Posterior vena cava (tissue), 2 donors: Measurements from ENCODE around the gene PSMD6. TPM values are rescaled to one million over a fixed set of nuclear protein-coding genes. Genes with fewer than 3 reads are reported as not detected.

Experiments used
- DNase-seq: peaks from one replicate; pipeline ENCODE4 v3.0.0-alpha.2; 2020; ENCODE audit warnings: low spot score
- intact Hi-C, 2 donors: fragments of 100-400 bp; cut with DNase I; formaldehyde crosslinking; loops; one replicate each; pipeline versions ENCODE4 v1.14.1 to v1.14.2; 2022 to 2023
- total RNA-seq, 2 donors: library from RNA; stranded (reverse); fragmentation: NEBNext Ultra II Directional; extraction: Animal tissue kit (Norgen Biotek cat#: 25700); gene quantifications; one replicate each; pipeline ENCODE4 v1.2.1, GENCODE V29; 2021
- donor health status: DM: yes; HTN: yes; CAD: no.
- donor health status: DM: yes; HTN: yes; CAD: no.

PSMD6 gene
- total RNA-seq, 2 donors from 2014 or later, result 53.3 to 62.7 TPM

DNA sequence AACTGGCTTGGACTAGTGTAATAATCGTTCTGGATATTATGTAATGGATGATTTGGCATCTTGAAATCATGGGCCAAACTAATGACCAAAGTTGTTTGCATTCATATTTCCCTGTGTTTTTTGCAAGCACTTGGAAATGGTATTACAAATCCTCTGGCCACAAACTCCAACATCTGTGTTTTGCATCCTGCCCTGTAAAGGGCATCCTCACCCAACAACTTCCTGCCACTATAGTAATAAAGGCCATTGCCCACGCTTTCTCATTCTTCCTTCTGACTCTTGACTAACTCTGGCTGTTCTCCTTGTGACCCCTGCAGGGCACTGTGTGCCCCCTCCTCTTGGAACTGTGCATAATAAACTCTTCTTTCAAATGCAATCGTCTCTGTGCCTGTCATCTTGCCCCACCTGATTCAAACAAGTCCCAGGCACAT lies 25.4 kb upstream of the PSMD6 start:
- intact Hi-C loops, result no loop called here

GRCh38 chr3:64047787-64048186 lies 24.5 kb upstream of the PSMD6 start:
- intact Hi-C loops, result no loop called here
- no peak for DNase-seq

More for the DNA sequence above, 25.4 kb upstream of the PSMD6 start:
- DNase-seq, result no peak

- no peak for DNase-seq
- intact Hi-C loops, result no loop called here
Observed at GRCh38 chr3:64046996-64047594, 23.8 kb upstream of the PSMD6 start.

DNA sequence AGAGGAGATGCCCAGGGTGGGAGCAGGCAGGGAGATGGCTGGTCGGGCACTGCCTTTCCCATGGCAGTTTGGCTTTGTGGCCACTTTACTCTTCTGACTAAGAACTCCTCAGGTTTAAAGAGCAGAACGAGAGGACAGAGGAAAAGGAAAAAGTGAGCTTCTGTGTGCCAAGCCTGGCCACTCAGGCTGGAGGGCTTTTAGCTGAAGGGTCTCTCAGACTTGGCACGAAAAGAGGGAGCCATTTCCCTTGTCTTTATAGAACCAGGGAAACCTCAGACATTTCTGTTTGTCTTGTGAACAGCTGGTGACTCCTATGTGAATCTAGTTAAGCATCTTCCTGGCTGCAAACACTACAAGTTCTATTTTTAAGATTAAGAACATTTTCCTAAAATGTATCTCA lies 23.3 kb upstream of the PSMD6 start:
- intact Hi-C loops, result no loop called here
- DNase-seq, result no peak

- DNase-seq, result no peak
- intact Hi-C loops, result no loop called here
Observed at GRCh38 chr3:64042952-64043351, 19.7 kb upstream of the PSMD6 start.

- no peak for DNase-seq
- intact Hi-C loops, result loop anchor here in 1 of 2 donors (10.0 kb wide), 1 partner anchor 445 kb away; no protein-coding TSS in a partner anchor
Observed at GRCh38 chr3:64039981-64040733, 16.9 kb upstream of the PSMD6 start.

GRCh38 chr3:64039332-64039731 lies 16.0 kb upstream of the PSMD6 start:
- intact Hi-C loops, result loop anchor here in 1 of 2 donors (10.0 kb wide), 1 partner anchor 445 kb away; no protein-coding TSS in a partner anchor
- DNase-seq, result no peak

DNA sequence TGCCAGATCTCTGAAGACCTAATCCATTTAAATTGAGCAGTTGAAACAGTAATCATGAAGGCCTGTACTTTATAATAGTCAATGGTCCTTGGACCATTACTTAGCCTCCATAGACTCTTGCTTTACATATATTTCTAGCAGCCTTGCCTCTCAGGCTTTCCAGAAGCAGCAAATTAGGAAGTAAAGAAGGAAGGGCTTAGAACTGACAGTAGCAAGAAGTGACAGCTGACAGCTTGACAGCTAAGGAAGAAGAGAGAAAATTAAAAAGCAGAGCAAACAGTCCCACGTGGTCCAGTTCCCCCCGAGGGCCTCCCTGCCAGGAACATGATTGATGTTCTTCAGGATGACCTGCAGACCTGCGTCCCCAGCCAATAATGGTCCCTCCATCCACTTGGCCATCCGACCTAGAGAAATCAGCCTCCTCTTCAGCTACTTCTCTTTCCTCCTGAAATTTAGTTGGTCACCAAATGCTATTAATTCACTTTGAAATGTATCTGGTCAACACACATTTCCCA lies 15.0 kb upstream of the PSMD6 start:
- no peak for DNase-seq
- intact Hi-C loops, result loop anchor here in 1 of 2 donors (10.0 kb wide), 1 partner anchor 446 kb away; no protein-coding TSS in a partner anchor

DNA sequence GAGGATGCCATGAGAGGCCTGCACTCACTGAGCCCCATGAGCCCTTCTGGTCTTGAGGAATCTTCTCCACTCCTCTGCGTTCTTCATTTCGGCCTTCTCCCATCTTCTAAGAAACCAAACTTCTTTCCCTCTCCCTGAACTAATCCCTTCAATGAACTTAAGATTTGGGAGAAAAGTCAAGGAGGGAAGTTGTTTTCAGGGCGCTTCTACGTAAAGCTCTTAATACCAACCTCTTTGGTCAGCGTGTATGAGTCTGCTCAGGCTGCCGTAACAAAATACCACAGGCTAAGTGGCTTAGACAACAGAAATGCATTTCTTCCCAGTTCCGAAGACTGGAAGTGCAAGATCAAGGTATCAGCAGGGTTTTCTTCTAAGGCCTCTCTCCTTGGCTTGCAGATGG lies 13.8 kb upstream of the PSMD6 start:
- no peak for DNase-seq
- intact Hi-C loops, result loop anchor here in 1 of 2 donors (10.0 kb wide), 1 partner anchor 448 kb away; no protein-coding TSS in a partner anchor

- intact Hi-C loops, result loop anchor here (5.0 to 10.0 kb wide), 2 partner anchors 449 to 452 kb away; no protein-coding TSS in a partner anchor
- no peak for DNase-seq
Observed at GRCh38 chr3:64033069-64033468, 9.8 kb upstream of the PSMD6 start.

DNA sequence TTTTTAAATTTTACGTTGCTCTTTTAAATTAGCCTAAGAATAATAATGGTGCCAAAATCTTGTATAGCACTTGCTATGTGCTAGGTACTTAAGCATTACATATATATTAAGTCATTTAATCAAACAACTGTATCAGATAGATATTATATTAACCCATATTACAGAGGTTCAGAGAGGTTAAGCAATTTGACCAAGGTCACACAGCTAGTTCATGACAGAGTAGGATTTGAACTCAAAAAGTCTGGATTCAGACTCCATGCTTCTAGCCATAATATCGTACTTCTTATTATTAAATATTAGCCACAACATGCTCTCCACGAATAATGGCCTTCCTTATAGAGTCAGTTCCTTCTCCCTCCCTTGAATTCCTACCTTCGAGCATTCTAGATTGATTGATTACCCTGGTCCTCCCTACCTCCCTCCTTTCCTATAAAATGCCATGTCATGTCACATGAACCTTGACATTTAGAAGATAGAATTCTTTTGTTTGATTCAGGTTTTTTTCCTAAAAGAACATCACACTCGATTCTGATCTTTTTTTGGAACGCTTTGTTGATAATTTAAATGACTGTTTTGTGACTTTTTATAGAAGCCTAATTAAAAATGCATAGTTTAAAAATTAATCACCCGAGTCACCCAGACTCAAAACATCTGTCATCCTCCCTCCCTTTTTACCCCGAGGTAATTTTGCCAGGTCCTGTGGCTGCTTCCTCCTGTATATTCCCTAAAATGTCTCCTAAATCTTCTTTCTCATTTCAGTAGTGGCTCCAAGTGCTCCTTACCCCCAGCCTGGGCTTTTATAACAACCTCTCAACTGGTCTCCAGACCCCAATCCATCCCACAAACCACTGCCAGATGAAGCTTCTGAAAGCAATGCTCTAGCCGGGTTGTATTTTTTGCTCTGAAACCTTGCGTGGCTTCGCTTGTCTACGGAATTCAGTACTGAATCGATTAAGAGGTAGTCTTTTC lies 8.5 kb upstream of the PSMD6 start:
- intact Hi-C loops, result loop anchor here (2.0 to 10.0 kb wide), 3 partner anchors 369 to 453 kb away; no protein-coding TSS in a partner anchor
- no peak for DNase-seq

DNA sequence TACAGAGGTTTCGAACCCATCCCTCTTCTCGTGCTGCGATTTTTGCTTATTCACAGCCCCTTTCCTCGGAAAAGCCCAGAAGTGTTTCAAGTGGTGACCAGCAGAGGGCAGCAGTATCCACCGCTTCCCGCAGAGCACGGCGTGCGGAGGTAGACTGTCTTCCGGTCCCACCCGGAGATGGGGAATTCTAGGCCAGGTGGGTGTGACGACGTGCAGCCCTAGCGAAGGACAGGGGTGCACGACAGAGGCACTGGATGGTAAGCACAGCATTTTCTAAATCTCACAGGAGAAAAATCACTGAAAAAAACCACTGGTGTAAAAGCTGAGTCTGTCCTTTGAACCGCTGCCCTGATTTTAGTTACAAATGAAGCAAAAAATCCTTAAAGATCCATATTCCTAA lies 7.4 kb upstream of the PSMD6 start:
- peak; percentile 87 for DNase-seq
- intact Hi-C loops, result loop anchor here (2.0 to 10.0 kb wide), 3 partner anchors 370 to 454 kb away; no protein-coding TSS in a partner anchor

DNA sequence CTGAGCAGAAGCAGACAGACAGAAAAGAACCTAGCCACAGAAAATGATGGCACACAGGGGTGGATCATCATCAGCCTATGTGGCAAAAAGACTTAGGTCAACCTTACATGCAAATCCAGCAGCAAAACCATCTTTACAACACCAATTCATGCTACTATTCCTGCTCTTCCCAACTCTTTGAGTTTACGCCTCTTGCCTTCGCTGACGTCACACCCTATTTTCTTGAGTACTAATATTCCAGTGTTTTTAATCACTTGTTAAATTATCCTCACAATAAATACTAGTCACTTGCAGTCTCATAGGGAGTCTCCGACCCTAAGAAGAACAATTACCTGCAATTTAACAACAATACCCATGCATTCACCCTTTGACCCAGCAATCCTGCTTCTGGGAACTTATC lies 6.0 kb upstream of the PSMD6 start:
- no peak for DNase-seq
- intact Hi-C loops, result loop anchor here in 1 of 2 donors (5.0 kb wide), 1 partner anchor 368 kb away; no protein-coding TSS in a partner anchor

DNA sequence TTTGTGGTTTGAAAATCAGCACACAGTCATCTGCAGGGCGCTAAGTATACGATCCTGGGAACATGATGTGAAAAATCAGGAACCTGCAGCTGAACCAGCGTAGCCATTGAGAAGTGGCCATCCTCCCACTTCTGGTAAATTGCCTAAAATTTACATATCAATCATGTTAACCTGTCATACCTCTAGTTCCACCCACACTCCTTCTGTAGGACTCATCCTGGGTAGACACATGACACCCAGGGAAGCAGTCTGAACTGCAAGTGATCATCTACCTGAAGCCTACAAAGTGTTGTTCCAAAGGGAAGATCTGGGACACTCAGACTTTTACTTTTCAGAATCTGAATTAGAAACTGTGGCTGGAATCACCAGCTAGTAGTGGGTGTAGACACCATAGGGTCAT lies 5.5 kb upstream of the PSMD6 start:
- intact Hi-C loops, result loop anchor here in 1 of 2 donors (5.0 kb wide), 1 partner anchor 369 kb away; no protein-coding TSS in a partner anchor
- no peak for DNase-seq

GRCh38 chr3:64027658-64028057 lies 4.4 kb upstream of the PSMD6 start:
- intact Hi-C loops, result loop anchor here in 1 of 2 donors (5.0 kb wide), 1 partner anchor 370 kb away; no protein-coding TSS in a partner anchor
- DNase-seq, result no peak

GRCh38 chr3:64026346-64026745 lies 3.1 kb upstream of the PSMD6 start:
- no peak for DNase-seq
- intact Hi-C loops, result loop anchor here in 1 of 2 donors (5.0 kb wide), 1 partner anchor 371 kb away; no protein-coding TSS in a partner anchor

DNA sequence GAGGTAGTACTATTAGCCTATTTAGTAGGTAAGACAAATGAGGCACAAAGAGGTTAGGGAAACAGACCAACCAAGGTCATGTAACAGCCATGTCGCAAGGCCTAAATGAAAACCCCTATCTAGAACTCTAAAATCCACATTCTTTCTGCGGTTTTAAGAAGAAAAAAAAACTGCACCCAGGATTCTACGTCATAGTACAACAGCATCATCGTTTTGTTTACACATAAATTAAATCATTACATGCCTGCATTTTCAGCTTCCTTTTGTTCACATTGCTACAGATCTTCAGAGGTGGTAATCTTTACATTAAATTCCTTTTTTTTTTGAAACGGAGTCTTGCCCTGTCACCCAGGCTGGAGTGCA lies 548 bp upstream of the PSMD6 start:
- no peak for DNase-seq
- intact Hi-C loops, result loop anchor here in 1 of 2 donors (5.0 kb wide), 2 partner anchors 188 to 652 kb away; no protein-coding TSS in a partner anchor

DNA sequence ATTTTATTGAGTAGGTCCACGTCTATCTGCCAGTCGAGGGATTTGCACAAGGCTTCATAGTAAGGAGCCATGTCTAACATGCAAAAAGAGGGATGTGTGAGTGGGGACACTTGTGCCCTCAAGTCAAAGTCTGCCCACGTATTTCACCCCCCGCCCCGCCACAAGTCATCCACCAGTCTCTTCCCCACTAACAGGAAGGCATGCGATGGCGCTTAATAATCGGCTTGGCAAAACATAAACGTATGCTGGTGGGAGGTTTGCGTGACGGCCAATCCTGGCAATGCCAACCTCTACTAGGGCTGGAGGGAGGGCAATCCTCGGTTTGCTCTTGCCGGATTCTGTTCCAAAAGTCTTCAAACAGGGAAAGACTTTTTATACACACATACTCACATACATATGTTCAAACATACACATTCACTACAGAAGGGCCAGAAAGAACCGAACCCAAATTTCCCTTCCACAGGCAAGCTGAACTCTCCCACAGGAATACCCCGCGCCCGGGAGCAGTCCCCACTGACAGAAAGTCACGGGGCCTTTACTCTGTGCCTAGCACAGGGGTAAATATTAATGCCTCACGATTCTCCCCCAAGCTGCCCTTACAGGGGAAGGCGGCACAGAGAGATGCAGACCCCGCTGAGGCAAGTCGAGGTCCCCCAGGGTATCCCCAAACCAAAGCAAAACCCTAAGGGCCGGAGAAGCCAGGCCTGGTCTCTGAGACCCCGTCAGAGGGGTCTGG lies 675 bp downstream of the PSMD6 start:
- no peak for DNase-seq
- intact Hi-C loops, result loop anchor here in 1 of 2 donors (5.0 kb wide), 2 partner anchors 190 to 650 kb away; no protein-coding TSS in a partner anchor
